HEK293T (cell line): ENCODE results near the gene ATP10A.

Experiments
- ARNT ChIP-seq: fragments of 450-650 bp; IDR thresholded peaks from 2 replicates; pipeline ENCODE4 v1.6.1; 2017; ENCODE audit warnings: mild to moderate bottlenecking
- BHLHE40 ChIP-seq: fragments of 450-650 bp; IDR thresholded peaks from 2 replicates; pipeline ENCODE4 v1.6.1; 2016; ENCODE audit warnings: mild to moderate bottlenecking, moderate library complexity, borderline replicate concordance
- CTBP1 ChIP-seq: fragments of 450-650 bp; IDR thresholded peaks from 2 replicates; pipeline ENCODE4 v1.6.1; 2016; ENCODE audit warnings: borderline replicate concordance
- HDGF ChIP-seq: fragments of 450-650 bp; IDR thresholded peaks from 2 replicates; pipeline ENCODE4 v1.6.1; 2017; ENCODE audit warnings: antibody characterized with exemption, borderline replicate concordance
- NFRKB ChIP-seq: fragments of 450-650 bp; IDR thresholded peaks from 2 replicates; pipeline ENCODE4 v1.6.1; 2016; ENCODE audit warnings: mild to moderate bottlenecking, moderate library complexity
- SP1 ChIP-seq: fragments of 450-650 bp; IDR thresholded peaks from 2 replicates; pipeline ENCODE4 v1.6.1; 2017
- TARDBP ChIP-seq: fragments of 450-650 bp; IDR thresholded peaks from 2 replicates; pipeline ENCODE4 v1.6.1; 2016
- TF ChIP-seq, protein P1 (sequence below): fragments of 450-650 bp; IDR thresholded peaks from 2 replicates; pipeline ENCODE4 v1.6.1; 2016

DNA sequence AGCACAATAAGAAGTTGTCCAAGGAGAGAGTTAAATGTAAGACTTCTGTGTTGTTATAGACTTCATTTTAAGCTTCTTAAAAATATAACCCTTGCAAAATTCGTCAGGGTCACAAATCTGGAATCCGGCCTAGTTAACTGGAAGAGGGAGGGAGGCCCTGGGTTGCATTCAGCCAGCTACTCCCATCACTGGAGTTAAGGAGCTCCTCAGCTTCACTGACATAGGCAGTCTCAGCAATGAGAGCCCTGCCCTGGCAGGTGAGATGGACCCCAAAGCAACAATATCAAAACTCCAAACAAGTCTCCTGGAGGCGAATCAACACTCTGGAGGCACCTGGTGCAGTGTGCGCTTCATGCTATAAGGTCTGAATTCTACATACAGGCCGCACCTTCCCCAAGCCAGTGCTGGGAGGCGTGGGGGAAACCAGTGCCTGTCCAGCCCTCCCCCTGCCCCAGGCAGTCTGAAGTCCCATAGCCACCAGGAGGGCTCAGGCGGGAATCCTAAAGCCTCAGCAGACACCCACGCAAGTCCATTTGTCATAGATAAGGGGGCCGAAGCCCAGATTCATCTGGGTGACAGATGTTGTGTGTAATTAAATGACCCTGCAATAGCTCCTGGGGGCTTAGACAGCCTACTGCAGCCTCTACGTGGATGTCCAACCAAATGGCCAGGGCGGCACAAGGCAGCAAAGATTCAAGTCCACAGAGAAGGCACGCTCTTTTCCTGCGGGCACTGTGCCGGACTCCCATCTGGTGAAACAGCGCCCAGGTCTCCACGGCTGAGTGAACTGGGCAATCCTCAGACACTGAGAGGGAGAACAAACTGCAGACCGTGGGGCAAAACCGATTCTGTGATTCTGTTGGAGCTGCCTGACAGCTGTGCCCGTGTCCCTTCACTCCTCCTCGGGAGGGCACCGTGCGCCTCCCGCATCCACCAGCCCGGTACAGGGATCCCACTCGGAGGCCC, 64.9 kb downstream of the ATP10A start:
- TF ChIP-seq ARNT (no peak), TARDBP (no peak), CTBP1 (no peak), SP1 (no peak), NFRKB (no peak), HDGF (no peak), BHLHE40 (no peak)
- TF ChIP-seq, protein P1, sequence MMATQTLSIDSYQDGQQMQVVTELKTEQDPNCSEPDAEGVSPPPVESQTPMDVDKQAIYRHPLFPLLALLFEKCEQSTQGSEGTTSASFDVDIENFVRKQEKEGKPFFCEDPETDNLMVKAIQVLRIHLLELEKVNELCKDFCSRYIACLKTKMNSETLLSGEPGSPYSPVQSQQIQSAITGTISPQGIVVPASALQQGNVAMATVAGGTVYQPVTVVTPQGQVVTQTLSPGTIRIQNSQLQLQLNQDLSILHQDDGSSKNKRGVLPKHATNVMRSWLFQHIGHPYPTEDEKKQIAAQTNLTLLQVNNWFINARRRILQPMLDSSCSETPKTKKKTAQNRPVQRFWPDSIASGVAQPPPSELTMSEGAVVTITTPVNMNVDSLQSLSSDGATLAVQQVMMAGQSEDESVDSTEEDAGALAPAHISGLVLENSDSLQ = no peak
